Measurements from ENCODE around the gene PROB1.

PROB1 gene

GRCh38 chr5:139395844-139396640 is 1.1 kb upstream of the PROB1 start:
- no peak overlapping the region for H3K4me3 ChIP-seq (ENCODE audit: low read length)
- no peaks in the 10 kb centered on the region for H3K36me3 ChIP-seq (ENCODE audit: control insufficient read depth, insufficient read depth, low read length)
- H3K27me3 ChIP-seq (ENCODE audit: control insufficient read depth, insufficient read depth, low read length), result peaks cover 17% of the 10 kb centered on the region
- no peaks in the 10 kb centered on the region for H3K4me1 ChIP-seq (ENCODE audit: control insufficient read depth, insufficient read depth, low read length)
- no peak overlapping the region for H3K27ac ChIP-seq (ENCODE audit: low read depth, low read length)
- H3K9ac ChIP-seq (ENCODE audit: low read length), result no peak overlapping the region

- Histone ChIP-seq H3K4me1 (ENCODE audit: control insufficient read depth, insufficient read depth, low read length) (no peaks in the 10 kb centered on the region), H3K4me3 (ENCODE audit: low read length) (peak overlapping the region; percentile 65), H3K27ac (ENCODE audit: low read depth, low read length) (no peak overlapping the region), H3K36me3 (ENCODE audit: control insufficient read depth, insufficient read depth, low read length) (peaks cover 3% of the 10 kb centered on the region), H3K9ac (ENCODE audit: low read length) (no peak overlapping the region), H3K27me3 (ENCODE audit: control insufficient read depth, insufficient read depth, low read length) (peaks cover 17% of the 10 kb centered on the region)
These were observed 716 bp downstream of the PROB1 start for GRCh38 chr5:139394123-139394653.

- H3K27ac ChIP-seq (ENCODE audit: low read depth, low read length), result no peak overlapping the region
- peaks cover 17% of the 10 kb centered on the region for H3K27me3 ChIP-seq (ENCODE audit: control insufficient read depth, insufficient read depth, low read length)
- H3K4me1 ChIP-seq (ENCODE audit: control insufficient read depth, insufficient read depth, low read length), result no peaks in the 10 kb centered on the region
- peaks cover 3% of the 10 kb centered on the region for H3K36me3 ChIP-seq (ENCODE audit: control insufficient read depth, insufficient read depth, low read length)
- H3K4me3 ChIP-seq (ENCODE audit: low read length), result peak overlapping the region; percentile 65
- H3K9ac ChIP-seq (ENCODE audit: low read length), result no peak overlapping the region
These were observed 1.3 kb downstream of the PROB1 start for GRCh38 chr5:139393497-139394122.

GRCh38 chr5:139392678-139393496 is 2.0 kb downstream of the PROB1 start:
- Histone ChIP-seq H3K9ac (ENCODE audit: low read length) (no peak overlapping the region), H3K36me3 (ENCODE audit: control insufficient read depth, insufficient read depth, low read length) (peaks cover 3% of the 10 kb centered on the region), H3K4me1 (ENCODE audit: control insufficient read depth, insufficient read depth, low read length) (no peaks in the 10 kb centered on the region), H3K27ac (ENCODE audit: low read depth, low read length) (no peak overlapping the region), H3K27me3 (ENCODE audit: control insufficient read depth, insufficient read depth, low read length) (peaks cover 17% of the 10 kb centered on the region), H3K4me3 (ENCODE audit: low read length) (peak overlapping the region; percentile 65)

- H3K27ac ChIP-seq (ENCODE audit: low read depth, low read length), result no peak overlapping the region
- peak overlapping the region; percentile 65 for H3K4me3 ChIP-seq (ENCODE audit: low read length)
- H3K4me1 ChIP-seq (ENCODE audit: control insufficient read depth, insufficient read depth, low read length), result no peaks in the 10 kb centered on the region
- peak overlapping the region; percentile 47 for H3K9ac ChIP-seq (ENCODE audit: low read length)
- H3K36me3 ChIP-seq (ENCODE audit: control insufficient read depth, insufficient read depth, low read length), result peaks cover 3% of the 10 kb centered on the region
- H3K27me3 ChIP-seq (ENCODE audit: control insufficient read depth, insufficient read depth, low read length), result peaks cover 17% of the 10 kb centered on the region
These were observed 2.6 kb downstream of the PROB1 start for GRCh38 chr5:139392324-139392677.

- Histone ChIP-seq H3K4me1 (ENCODE audit: control insufficient read depth, insufficient read depth, low read length) (no peaks in the 10 kb centered on the region), H3K27me3 (ENCODE audit: control insufficient read depth, insufficient read depth, low read length) (peaks cover 17% of the 10 kb centered on the region), H3K4me3 (ENCODE audit: low read length) (peak overlapping the region; percentile 65), H3K36me3 (ENCODE audit: control insufficient read depth, insufficient read depth, low read length) (peaks cover 3% of the 10 kb centered on the region), H3K9ac (ENCODE audit: low read length) (peak overlapping the region; percentile 47), H3K27ac (ENCODE audit: low read depth, low read length) (no peak overlapping the region)
These were observed 3.2 kb downstream of the PROB1 start for GRCh38 chr5:139391570-139392323.

- Histone ChIP-seq H3K4me3 (ENCODE audit: low read length) (peak overlapping the region; percentile 65), H3K4me1 (ENCODE audit: control insufficient read depth, insufficient read depth, low read length) (no peaks in the 10 kb centered on the region), H3K27ac (ENCODE audit: low read depth, low read length) (no peak overlapping the region), H3K9ac (ENCODE audit: low read length) (no peak overlapping the region), H3K27me3 (ENCODE audit: control insufficient read depth, insufficient read depth, low read length) (peaks cover 17% of the 10 kb centered on the region), H3K36me3 (ENCODE audit: control insufficient read depth, insufficient read depth, low read length) (peaks cover 3% of the 10 kb centered on the region)
These were observed 4.0 kb downstream of the PROB1 start for GRCh38 chr5:139390639-139391569.

GRCh38 chr5:139389701-139390638 is 4.9 kb downstream of the PROB1 start, which contains the start of gene MZB1:
TSS of gene MZB1 (minus strand) at chr5:139389913. CDS start at chr5:139389856, 57 bp downstream.
- no peaks in the 10 kb centered on the region for H3K4me1 ChIP-seq (ENCODE audit: control insufficient read depth, insufficient read depth, low read length)
- peak within 1 kb of the TSS; percentile 64 for H3K4me3 ChIP-seq (ENCODE audit: low read length)
- H3K9ac ChIP-seq (ENCODE audit: low read length), result peak within 1 kb of the TSS; percentile 19
- H3K27ac ChIP-seq (ENCODE audit: low read depth, low read length), result no peak within 1 kb of the TSS
- H3K27me3 ChIP-seq (ENCODE audit: control insufficient read depth, insufficient read depth, low read length), result peaks cover 17% of the 10 kb centered on the region
- peaks cover 3% of the 10 kb centered on the region for H3K36me3 ChIP-seq (ENCODE audit: control insufficient read depth, insufficient read depth, low read length)

- Histone ChIP-seq H3K27ac (ENCODE audit: low read depth, low read length) (no peak overlapping the region), H3K4me1 (ENCODE audit: control insufficient read depth, insufficient read depth, low read length) (no peaks in the 10 kb centered on the region)
These were observed 6.6 kb downstream of the PROB1 start for GRCh38 chr5:139388198-139388821.

GRCh38 chr5:139387611-139388197 is 7.2 kb downstream of the PROB1 start:
- H3K4me1 ChIP-seq (ENCODE audit: control insufficient read depth, insufficient read depth, low read length), result no peaks in the 10 kb centered on the region
- peaks cover 3% of the 10 kb centered on the region for H3K36me3 ChIP-seq (ENCODE audit: control insufficient read depth, insufficient read depth, low read length)
- no peak overlapping the region for H3K27ac ChIP-seq (ENCODE audit: low read depth, low read length)
- peak overlapping the region; percentile 64 for H3K4me3 ChIP-seq (ENCODE audit: low read length)
- H3K27me3 ChIP-seq (ENCODE audit: control insufficient read depth, insufficient read depth, low read length), result no peaks in the 10 kb centered on the region
- H3K9ac ChIP-seq (ENCODE audit: low read length), result no peak overlapping the region

More at GRCh38 chr5:139388198-139388821, 6.6 kb downstream of the PROB1 start:
- H3K4me3 ChIP-seq (ENCODE audit: low read length), result peak overlapping the region; percentile 64
- H3K27me3 ChIP-seq (ENCODE audit: control insufficient read depth, insufficient read depth, low read length), result peaks cover 4% of the 10 kb centered on the region
- H3K9ac ChIP-seq (ENCODE audit: low read length), result no peak overlapping the region
- H3K36me3 ChIP-seq (ENCODE audit: control insufficient read depth, insufficient read depth, low read length), result peaks cover 3% of the 10 kb centered on the region

Measured in rectal smooth muscle tissue (tissue), 1 donor.